GM04504 (cell line): Measurements from ENCODE around the gene CABP7.

Experiments used
- DNase-seq: peaks from one replicate; pipeline ENCODE4 v3.0.0-alpha.2; 2012; ENCODE audit warnings: low read depth

The CABP7 gene

DNA sequence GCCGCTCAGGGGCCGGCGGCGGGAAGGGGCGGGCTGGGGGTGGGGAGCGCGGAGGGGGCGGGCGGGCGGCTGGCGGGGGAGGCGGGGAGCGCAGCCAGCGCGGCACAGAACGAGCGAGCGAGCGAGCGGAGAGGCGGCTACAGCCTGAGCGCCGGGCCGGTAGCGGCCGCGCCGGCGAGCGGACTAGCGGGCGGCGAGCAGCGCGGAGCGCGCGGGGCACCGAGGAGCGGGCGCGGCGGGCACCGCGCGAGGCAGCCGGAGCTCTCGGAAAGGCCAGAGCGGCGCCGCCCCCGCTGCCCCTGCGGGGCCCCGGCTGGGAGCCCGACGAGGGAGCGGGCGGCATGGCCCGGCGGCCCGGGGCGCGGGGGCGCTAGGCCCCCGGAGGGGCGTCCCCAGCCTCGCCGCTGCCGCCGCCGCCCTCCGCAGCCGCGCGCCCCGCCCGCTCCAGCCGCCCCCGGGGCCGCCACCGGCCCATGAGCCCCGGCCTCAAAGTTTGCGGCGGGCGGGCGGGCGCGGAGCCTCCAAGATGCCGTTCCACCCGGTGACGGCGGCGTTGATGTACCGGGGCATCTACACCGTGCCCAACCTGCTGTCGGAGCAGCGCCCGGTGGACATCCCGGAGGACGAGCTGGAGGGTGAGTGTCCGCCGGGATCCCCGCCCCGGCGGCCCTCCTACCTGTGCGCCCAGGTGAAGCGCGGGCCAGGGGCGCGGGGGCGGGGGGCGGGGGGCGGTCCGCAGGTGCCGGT is at the start of gene CABP7:
CABP7 (plus strand) TSS at position 105 of the 747 bp plus-strand sequence; CDS start at position 527, 422 bp downstream.
- no peak for DNase-seq

DNA sequence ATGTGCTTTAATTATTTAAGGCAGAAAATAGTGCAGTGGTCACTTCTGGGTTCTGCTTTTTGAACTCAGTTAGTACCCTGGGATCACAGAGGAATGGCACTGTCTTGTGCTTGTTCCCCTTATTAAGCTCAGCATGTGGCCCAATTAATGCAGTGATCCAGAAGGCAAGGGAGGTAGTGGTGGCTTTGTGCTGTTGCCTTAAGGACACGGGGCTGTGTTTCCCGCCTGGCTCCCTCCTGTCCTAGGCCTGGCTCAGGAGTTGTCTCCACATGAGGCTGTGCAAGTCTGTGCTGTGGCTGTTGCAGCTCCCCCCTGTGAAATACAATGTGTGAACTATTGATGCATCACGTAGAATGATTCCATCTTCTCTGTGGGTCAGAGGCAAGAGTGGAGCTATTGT is 49.2 kb upstream of the CABP7 start:
- DNase-seq = no peak

DNA sequence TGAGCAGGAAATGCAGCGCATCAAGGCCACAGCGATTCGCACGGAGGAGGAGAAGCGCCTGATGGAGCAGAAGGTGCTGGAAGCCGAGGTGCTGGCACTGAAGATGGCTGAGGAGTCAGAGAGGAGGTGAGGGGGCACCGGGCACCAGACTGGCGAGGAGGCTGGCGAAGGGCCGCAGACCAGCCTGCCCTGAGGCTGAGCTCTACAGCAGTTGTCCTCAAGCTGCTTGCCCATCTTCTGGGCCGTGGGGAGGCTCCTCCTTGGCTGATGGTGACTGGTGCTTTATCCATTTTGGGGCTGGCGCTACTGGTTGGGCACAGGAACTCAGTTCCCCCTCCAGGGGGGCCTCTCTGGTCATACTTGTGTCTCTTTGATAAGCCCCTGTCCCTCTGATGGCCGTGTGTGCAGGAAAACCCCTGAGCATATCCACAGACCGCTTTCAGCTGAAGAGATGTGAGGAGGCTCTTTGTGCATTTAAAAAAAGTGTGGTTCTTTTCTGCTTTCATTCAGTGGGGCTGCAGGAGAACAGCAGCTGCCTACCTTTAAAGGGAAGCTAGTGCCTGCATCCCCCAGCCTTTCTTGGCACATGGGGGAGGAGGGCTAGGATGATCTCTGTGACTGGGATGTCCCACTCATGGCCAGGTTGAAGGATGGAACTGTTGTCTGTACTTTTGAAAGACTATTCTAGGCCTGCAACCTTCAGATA is 46.3 kb upstream of the CABP7 start:
- no peak for DNase-seq

DNA sequence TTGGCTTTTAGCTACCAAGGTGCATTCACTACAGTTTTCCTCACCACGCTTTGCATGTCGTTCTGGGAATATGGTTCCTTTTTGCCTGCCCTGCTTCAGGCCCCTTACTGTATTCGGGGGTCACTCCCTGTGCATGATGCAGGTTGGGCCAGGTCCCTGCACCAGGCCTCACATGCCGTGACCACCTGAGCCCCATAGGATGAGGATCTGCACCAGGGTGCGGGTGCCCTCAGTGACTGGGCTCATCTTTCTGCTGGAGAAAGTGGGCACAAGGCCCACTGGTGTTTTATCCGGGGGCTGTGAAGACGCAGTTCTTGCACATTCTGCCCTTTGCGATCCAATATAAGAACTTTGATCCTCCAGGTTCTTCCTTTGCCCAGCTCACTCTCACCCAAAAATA is 45.7 kb upstream of the CABP7 start:
- no peak for DNase-seq

DNA sequence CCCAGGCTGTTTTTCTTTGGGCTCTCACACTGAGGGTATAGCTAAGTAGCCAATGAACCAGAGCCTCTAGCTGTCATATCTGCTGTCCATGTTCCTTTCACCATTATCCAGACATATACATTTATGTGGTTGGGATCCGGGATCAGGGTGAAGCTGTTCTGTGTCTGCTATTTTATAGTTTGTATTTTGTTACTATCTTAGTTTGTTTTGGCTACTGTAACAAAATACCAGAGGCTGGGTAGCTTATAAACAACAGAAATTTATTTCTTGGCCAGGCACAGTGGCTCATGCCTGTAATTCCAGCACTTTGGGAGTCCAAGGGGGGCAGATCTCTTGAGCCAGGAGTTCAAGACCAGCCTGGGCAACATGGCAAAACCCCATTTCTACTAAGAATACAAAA is 40.5 kb upstream of the CABP7 start:
- no peak for DNase-seq

DNA sequence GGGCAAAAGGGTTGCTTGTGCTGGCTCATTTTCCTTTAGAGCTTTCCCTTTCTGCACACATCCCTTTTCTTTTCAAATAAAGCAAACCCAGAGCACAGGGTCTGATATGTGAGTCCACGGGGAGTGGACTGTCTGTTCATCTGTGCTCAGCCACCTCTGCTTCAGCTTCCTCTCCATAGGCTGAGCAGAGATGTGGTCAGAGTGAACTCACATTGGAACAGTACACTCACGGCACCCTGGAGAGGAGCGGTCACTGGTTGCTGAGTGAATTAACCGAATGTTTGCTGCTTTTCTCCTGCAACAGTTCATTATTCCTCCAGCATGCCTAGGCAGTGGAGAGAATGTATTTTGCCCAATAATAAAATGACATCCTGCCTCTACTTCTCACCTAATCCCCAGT is 36.3 kb upstream of the CABP7 start:
- no peak for DNase-seq

DNA sequence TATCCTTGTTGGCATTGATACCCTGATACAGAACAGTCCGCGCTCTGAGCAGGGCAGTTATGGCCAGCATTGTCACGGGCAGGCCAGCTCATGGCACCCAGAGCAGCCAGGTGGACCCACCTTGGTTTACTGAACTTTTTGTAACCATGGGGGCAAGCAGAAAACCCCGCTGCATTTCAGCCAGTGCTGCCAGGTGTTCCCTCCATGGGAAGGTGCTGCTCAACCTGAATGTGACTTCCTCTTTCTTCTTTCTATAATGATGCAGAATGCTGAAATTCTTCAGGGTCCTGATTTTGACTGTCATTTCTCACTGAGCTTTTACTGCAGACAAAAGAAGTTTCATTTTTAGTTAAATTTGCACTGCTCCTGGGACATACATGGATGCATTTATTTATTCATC is 35.6 kb upstream of the CABP7 start:
- DNase-seq = no peak

DNA sequence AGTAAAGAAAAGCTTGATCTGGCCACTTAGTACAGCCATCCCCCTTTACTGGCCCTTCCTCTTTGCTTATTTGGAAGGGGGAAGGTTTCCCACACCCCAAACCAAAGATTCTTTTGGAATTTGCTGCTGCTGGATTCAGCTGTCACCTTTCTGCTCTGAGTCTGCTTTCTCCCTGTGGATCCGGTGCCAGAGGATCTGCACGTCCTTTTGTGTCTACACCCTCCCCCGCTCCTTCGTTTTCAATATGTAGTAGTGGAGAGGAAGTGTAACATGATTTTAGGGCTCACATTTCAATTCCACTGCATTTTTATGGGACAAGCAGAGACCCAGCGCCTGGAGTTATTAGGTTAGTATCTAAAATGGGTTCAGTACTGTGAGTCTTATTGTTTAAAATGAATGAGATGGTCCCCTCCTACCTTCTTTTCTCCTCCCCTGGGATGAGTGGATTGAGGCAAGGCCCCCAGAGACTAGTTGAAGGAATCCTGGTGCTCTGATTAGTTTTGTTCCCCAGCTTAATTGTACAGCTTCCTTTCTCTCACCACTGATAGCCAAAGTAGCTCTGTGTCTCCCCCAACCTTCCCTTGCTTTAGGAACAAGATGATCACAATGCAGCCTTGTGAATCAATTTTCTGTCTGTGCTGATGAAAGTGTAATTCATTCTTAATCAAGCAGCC is 30.5 kb upstream of the CABP7 start:
- no peak for DNase-seq

DNA sequence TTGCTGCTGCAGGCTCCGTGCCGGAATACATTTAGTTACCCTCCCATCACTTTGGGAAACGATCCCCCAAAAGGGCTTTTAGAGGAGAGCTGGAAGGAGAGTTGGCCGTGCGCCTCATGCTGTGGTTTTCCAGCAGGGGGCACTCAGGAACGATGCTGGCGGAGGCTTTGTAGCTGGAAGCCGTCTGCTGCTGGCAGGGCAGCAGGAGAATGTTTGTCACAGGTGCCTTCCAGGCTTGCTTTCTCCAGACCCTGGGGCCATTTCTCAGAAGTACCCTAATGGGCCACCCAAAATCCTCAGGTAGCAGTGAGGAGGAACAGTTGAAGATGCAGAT is 30.0 kb upstream of the CABP7 start:
- DNase-seq = peak; percentile 14

DNA sequence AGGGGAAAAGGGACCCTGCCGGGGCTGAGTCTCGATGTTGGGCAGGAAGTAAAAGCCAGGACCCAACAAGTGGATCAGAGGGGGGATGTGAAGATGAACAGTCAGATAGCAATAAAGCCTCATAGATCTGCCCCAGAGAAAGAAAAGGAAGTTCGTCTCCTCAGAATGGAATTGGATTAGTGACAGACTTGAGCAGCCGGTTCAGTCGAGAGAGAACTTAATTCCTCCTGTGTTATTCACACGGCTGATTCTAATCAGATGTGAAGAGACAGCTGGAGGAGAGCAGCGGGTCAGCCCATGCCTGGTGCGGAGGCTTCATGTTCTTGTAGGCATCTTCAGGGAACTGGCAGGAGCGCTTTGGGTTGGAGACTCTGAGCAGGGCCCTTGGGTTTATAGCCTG is 29.3 kb upstream of the CABP7 start:
- DNase-seq = peak; percentile 18

DNA sequence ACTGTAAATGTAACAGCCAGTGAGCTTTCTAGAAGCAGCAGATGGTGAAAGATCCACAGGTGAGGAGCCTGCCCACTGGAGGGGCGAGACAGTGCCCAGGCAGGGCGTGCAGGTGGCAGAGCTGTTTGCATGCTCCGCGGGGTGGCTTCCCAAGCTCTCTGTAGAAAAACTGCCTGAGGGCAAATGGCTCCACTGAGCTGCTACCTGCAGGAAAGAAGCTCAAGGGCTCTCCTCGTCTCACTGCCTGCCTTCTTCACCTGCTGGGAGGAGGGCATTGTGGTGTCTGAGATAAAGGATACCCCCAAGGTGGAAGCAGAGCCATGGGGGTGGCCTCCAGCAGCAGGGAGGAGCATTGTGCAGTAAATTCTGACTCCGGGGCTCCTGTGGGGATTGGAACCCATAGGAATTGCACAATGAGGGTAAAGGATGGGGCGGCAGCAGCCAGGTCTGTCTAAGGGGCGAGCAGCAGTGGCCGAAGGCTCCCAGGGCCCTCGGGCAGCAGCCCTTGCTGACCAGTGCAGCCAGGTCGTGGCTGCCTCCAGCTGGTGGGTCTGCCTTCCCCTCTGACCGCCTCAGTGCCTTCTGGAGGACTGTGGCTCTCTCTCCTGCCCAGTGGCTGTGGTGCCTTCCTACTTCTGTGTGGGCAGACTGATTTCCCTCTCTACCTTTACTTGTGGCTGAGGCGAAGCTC is 28.0 kb upstream of the CABP7 start:
- DNase-seq = no peak

DNA sequence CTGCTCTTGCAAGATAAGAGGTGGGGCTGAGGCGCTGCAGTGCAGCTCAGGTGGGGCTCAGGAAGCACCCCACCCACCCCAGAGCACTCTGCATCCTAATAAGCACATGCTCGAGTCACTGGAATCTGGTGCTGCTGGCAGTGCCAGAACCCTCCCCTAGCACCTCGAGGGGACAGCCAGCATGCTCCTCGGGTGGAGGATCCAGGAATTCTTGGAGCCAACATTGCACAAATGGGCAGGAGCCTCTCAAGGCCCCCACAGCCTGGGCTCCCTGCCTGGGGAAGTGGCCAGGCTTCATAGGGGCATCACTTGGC is 27.5 kb upstream of the CABP7 start:
- DNase-seq = no peak

DNA sequence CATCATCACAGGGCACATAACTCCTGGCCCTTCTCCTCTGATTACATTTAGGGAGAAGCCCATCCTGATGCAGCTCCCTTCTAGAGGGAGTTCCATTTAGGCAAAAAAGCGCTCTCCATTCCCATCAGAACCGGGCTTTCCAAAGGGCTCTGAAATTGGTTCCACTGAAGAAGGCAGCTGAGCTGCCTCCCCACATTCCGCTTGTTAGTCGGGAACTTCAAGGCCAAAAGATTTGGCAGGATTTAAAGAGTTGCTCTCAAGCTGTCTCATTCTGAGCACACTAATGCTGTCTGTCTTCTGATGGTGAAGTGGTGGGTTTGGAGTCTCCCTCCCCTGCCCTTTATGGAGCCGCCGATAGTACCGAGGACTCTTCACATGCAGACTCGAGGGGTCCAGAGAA is 26.6 kb upstream of the CABP7 start:
- no peak for DNase-seq

DNA sequence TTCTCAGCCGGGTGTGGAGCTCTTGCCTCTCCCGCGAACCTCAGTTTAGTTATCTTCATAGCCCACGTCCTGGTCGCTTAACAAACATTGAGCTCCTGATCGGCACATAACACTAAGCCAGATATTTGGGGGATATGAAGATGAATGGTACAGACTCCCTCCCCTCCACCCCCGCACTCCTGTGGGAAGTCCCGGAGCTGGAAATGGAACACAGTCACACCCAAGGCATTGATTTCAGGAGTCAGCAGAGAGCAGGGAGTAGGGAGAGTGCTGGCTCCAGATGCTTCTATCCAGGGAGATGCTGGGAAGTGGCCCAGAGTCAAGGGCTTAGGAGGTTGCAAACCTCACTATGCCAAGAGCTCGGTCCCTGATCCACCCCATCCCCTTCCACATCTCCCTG is 26.1 kb upstream of the CABP7 start:
- DNase-seq = no peak

DNA sequence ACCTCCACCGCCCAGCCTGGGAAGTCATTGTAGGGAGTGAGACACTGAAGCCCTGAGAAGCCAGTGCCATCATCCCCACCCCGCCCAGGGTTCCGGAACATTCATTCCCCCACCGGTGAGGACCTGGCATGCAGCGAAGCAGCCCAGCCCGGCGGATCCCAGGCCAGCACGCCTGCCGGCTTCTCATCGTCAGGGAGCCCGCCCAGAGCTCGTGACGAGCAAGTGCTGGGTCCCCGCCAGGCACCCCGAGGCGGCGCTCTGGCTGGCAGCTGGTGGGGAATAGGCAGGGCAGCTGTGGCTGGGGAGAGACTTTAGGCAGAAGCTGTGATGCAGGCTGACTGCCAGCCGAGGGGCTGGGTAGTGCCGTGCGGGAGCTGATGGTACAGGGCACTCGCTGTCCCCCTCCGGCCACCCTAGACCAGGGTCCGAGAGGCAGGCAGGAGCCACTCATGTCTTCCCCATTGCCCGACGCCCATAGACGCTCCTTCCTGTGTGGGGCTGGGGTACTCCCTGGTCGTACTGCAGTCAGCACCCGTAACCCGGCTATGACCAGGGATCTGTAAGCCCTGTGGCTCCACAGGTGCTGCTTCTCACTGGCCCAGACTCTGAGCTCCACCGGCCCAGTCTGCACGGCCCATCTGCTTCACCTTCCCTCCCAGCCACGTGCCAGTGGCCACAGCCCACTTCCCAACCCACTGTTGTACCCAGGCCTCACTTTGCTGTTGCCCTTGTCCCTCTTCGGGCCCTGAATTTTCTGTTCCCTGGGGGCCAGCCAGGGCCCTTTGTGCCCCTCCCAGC is 24.5 kb upstream of the CABP7 start:
- peak; percentile 13 for DNase-seq

DNA sequence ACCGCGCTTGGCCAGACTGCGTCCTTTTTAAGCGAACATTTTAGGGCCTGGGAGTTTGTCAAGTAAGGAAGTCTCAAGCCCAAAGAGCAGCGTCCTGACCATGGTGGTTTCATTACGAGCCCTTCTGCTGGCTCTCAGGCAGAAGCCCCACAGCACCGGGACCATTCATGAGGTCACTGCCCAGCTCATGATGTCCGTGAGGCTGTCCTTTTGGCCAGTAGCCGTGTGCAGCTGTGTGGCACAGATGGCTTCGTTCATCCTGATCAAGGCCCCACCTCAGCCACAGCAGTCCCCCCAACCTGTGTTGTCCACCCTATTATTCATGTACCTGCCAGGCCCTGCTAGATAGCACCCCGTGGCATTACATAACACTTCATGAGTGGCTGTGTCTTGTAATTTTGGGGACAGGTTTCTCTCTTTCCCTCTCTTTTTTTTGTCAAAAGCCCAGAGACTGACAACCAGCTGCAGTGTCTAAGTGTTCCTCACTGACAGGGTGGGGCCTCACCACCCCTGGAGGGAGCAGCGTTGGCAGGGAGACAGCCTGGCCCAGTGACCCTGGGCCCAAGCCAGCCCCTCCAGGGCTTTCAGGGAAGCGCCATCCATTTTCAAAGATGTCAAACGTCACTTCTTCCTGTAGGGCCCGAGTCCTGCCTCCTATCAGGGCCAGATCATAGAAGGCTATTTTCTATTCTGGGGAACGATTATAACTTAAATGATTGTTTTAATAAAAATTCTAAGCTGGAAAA is 21.8 kb upstream of the CABP7 start:
- DNase-seq = no peak

DNA sequence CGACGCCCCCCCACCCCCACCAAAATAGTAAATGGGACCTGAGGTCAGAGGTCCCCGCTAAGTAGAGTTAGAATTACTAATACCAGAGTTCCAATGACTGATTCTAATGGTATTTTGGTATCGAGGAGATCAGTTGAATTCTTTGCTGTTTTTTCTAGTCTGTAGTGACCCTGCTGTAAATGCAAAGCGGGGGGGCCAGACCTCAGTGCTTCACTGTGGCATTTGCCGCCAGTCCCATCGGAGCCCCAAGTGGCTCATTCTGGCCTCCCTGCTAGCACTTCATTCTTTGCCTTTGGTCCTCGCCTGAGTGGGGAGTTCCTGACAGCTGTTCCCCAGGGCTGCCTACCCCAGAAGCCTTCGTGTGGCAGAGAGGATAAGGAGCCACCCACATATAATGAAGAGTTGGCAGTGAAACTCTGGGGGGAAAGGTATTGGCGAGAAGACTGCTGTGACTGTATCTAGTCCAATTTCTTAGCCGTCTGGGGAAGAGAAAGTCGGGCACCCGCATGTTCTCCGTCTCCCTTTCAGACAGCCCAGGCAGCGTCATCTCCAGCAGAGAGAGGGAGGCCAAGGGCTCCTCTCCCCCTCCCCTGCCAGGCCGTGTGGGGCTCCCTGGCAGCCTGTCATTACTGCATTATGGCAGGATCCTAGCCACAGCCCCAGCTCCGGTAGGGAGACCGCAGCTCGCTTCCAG is 19.4 kb upstream of the CABP7 start:
- no peak for DNase-seq

DNA sequence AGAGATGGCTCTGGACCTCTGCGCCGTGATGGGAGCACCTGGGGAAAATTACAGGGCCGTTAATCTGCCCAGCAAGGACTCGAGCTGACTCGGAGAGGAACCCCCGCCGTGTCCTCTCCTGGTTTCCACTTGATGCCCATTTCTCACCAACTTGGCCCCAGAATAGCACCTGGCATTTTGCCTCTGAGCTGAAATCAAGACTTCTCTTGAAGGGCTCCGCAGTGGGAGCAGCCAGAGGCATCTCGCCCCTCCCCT is 19.0 kb upstream of the CABP7 start:
- DNase-seq = no peak

DNA sequence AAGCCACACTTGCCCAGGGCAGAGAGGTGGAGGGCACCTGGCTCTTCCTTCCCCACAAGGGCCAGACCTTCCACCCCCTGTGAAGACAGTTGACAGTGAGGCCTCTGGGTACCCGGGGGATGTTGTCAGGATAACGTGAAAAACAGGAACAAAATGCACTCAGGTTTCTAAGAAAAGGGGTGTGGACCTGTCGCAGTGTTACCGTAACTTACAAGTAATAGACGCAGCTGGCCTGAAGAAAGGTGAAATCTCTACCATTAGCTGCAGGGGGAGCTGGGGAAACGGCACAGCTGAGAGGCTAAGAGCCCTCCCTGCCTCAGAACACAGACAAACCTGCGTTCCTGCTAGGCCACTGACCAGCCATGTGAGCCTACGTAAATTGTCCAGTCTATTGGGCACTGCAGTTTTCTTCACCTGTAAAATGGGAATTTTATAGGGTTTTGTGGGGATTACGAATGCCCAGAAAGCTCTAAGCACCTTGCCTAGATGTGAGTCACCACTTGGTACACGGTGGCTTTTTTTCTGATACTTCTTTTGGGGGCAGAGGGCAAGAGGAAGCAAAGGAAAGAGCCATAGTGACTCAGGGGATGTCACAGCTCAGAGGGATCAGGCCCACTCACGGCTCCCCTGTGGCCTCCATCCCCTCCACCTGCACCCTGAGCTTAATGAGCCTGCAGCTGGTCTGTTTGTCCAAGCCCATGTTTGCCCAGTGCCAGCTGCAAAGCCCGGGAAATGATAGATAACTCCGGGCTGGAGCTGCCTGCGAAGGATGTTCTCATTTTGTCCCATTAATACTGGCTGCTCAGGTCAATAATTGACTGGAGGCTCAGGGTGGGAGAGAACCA is 18.4 kb upstream of the CABP7 start:
- no peak for DNase-seq
